Subcutaneous adipose tissue (tissue), 4 donors: ENCODE results near the gene MAST4. TPM values are rescaled to one million over a fixed set of nuclear protein-coding genes. Genes with fewer than 3 reads are reported as not detected.

Experiments
- total RNA-seq, 4 donors: library from RNA; depleted of rRNA; stranded (reverse); fragments of >200 nt; gene quantifications; one replicate each; pipeline ENCODE4 v1.1.0, GENCODE V29; 2016
- TF ChIP-seq, protein P1 (sequence below): fragments of 450-650 bp; IDR thresholded peaks from one replicate; pipeline ENCODE4 v1.5.1; 2016; ENCODE audit warnings: low read depth, mild to moderate bottlenecking, control low read depth, antibody characterized with exemption, moderate library complexity

The MAST4 gene
- total RNA-seq, 4 donors from 2014 or later, result 35.2 to 60.7 (median 52.9) TPM

DNA sequence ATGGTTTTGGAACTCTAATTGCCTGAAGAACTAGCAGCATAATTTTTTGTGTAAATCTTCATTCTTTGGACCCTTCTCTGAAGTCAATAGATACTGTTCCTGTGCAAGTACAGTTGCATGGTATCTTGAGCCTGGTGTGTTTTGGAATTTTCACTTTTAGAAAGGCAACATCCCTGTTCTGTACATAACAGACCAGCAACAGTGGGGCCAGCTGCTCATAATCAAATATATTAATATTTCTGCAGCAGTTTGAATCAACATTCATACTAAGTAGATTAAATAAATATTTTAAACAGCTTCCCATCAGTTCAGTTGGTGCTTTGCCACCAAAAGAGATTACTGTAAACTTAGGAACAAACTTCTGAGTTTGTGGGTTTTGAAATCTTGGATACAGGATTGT is 502.5 kb downstream of the MAST4 start:
- TF ChIP-seq, protein P1, sequence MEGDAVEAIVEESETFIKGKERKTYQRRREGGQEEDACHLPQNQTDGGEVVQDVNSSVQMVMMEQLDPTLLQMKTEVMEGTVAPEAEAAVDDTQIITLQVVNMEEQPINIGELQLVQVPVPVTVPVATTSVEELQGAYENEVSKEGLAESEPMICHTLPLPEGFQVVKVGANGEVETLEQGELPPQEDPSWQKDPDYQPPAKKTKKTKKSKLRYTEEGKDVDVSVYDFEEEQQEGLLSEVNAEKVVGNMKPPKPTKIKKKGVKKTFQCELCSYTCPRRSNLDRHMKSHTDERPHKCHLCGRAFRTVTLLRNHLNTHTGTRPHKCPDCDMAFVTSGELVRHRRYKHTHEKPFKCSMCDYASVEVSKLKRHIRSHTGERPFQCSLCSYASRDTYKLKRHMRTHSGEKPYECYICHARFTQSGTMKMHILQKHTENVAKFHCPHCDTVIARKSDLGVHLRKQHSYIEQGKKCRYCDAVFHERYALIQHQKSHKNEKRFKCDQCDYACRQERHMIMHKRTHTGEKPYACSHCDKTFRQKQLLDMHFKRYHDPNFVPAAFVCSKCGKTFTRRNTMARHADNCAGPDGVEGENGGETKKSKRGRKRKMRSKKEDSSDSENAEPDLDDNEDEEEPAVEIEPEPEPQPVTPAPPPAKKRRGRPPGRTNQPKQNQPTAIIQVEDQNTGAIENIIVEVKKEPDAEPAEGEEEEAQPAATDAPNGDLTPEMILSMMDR, result no peak

- TF ChIP-seq, protein P1, result no peak
Measured at GRCh38 chr5:67100301-67100700, 504.1 kb downstream of the MAST4 start.

DNA sequence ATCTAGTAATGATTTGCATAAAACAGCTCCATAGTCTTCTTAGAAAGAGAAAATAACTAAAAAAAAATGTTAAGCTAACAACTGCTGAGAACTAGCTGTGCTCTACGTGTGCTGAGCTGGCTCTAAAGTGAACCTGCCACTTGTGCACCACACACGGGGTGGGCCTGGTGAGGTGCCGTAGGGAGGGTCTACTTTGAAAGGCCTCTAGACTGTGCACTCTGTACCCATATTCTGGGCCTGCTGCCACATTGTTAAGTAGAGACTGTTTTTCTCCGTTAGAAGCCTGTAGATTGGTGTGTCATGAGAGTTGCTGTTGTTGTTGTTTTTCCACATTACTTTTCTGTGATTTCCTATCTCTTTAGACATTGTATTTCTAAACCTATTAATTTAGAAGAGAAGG is 506.5 kb downstream of the MAST4 start:
- TF ChIP-seq, protein P1, result no peak

- TF ChIP-seq, protein P1, result no peak
Measured at GRCh38 chr5:67104859-67105258, 508.7 kb downstream of the MAST4 start.

DNA sequence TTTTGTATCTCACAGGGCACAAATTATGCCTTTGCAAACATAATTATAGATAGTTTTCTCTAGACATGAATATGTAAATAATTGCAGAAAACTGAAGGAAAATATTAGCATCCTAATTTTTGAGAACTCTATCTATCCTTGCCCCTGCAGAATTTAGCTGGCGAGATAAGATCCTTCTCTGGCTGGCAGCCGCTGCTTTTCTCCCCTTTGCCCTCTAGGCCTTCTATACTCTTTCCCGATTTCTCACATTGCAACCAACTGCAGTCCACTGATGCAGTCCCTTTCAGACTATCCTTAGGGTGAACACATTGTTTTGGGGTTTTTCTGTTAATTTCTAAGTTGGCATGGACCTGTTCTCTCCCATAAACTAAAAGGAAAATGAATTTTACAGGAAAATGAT is 509.1 kb downstream of the MAST4 start:
- TF ChIP-seq, protein P1, result no peak

DNA sequence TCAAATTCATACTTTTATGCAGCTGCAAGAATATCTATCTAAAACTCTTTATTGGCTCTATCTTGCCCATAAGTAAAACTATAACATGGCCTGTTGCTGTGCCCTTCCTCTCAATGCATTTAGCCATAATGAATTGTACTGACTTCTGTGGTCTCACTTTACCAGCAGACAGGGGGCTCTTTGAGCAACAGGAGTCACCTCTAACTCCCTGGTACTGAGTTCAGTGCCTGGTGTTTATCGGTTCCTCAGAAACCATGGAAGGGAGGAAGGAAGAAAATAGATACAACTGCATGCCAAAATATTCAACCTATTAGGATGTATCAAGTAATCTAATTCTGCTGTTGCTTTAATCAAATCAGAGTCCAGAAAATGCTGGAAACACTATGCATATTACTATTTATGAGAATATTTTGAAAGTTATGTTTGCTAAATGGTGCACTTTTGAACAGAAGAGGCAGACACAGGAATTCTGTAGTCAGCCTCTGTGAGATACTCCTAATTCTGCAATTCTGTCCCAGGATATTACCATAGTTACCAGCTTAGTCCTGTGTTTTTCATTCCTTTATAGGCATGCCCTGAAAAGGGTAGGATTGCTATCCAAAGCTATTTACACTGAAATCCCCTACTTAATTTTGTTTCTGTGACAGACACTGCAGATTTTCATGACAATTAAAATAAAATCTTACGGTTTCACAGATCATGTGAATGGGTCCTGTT is 510.6 kb downstream of the MAST4 start:
- TF ChIP-seq, protein P1, result no peak

DNA sequence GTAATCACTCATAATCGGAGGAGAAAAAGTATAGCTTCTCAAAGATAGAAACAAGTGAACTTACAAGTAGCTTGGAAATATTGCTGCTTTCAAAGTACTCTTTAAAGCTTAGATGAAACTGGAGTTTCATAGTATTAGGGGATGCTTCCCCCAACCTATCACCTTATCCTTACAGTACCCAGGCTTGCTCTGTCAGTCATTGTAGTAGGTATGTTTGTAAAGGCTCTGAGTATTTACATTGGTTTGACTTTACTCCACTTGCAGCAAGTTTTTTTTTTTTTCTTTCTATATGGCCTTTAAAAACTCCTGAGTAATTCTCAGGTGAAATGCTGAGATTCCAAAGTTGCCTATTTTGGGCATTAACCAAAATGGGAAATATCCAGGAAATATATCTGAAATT is 515.6 kb downstream of the MAST4 start:
- TF ChIP-seq, protein P1, result no peak
